NCI-H2227 (cell line): ENCODE results near the gene TRIM65.
"Not testable (repeated sequence)": the region's sequence is repeated elsewhere in the genome, so short reads cannot be mapped to it uniquely, and the experiment has no call there.

Experiments
- DNase-seq: peaks from one replicate; lab custom pipeline; 2025; ENCODE audit not compliant: unreplicated experiment; lab: John Stamatoyannopoulos, UW

TRIM65 gene

DNA sequence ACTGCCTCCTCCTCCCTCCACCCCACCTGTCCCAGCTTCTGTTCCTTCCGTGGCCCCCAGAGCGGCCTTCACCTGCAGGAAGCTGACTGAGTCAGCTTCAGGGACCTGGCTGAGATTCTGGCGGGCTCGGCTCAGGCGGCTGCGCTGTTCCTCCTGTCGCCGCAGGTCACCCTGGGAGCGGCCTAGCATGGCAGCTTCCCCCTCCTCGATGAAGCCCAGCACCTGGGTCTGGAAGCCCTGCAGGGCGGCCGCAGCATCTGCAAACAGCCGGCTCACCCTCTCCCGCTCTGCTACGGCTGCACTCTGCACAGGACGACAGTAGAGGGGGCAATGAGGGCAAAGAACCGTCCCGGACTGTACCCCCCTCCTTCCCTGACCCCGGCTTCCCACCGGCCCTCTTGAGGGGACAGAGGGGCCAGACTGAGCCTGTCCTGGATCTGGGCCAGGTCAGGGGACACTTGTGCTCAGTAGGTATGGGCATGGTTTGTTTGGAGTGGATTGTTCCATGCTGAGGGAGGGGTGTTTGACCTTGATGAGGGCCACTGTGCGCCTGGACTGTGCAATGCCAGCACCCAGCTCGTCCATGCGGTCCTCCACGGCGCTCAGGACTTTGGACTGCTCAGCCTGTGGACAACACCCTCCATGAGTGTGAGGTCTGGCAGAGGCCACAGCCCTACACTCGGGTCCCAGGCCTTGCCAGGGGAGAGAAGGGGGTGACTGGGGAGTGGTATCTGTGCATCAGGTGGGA is 20.4 kb downstream of the TRIM65 start:
- DNase-seq = no peak

- DNase-seq = no peak
These were observed 20.9 kb downstream of the TRIM65 start for GRCh38 chr17:75875940-75876189.

DNA sequence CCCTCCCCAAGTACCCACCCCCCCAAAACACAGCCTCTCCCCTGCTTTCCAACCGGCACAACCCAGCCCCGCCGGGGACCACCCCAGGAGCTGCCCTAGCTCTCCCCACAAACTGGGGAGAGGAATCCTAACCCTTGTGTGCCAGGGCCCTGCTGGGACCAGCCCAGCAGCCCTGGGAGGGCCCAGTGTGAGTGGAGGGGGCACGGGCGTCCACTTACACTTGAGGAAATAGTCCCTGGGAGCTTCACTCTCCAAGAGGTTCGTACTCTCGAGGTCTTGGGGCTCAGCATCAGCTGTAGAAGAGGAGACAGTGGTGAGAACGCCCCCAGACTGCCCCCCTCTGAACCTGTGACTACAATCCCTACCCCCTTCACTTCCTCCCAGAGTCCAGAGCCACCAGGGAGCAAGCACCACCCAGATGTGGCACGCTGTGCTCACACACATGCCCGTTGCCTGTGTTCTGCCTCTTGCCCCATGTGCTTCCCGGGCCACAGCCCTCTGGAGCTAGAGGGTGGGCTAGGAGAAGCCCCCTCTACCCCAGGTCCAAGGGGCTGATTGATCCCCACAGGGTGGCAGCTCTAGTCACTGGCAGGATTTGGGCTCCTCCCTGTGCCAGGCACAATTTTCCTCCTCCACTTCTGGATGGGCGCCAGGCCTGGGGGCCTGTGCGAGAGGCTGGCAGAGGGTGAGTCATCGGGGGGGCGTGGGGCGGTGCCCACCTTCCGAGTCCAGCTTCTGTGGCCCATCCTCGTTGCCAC is 21.4 kb downstream of the TRIM65 start:
- DNase-seq = no peak

DNA sequence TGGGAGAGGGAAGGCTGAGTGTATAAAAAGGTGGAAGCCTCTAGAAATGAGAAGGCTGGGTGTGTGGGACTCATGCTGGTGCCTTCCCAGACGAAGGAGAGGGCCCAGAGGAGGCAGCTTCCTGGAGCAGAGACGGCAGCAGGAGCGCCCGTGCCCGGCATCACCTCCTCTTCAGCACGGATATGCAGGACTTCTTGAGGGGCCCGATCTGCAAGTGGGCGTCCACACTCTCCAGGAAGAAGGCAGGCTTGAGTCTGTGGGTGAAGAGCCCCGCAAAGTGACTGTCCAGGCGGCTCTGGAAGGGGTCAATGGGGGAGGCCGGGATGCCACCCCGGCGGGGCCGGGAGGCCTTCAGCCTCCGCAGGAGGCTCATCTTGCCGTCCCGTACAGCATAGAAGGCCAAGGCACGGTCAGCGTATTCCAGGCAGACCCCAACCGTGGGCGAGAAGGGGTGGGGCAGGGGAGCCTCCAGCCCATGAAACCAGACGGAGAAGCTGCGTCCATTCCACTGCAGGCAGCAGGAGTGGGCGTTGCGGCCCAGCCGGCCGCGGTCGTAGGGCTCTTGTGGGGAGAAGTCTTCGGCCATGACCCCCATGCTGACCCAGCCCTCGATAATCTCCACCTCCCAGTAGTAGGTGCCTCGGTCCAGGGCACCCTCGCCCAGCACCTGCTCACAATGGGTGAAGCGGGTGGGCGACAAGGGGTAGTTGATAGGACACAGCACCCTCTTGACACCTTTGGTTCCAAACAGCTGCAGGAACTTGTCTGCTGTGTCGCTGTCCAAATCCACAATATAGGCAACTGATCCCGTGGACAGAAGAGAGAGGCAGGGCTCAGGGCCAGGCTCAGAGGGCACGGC is 22.2 kb downstream of the TRIM65 start:
- DNase-seq = no peak

- DNase-seq = no peak
These were observed 23.0 kb downstream of the TRIM65 start for GRCh38 chr17:75873587-75874322.

DNA sequence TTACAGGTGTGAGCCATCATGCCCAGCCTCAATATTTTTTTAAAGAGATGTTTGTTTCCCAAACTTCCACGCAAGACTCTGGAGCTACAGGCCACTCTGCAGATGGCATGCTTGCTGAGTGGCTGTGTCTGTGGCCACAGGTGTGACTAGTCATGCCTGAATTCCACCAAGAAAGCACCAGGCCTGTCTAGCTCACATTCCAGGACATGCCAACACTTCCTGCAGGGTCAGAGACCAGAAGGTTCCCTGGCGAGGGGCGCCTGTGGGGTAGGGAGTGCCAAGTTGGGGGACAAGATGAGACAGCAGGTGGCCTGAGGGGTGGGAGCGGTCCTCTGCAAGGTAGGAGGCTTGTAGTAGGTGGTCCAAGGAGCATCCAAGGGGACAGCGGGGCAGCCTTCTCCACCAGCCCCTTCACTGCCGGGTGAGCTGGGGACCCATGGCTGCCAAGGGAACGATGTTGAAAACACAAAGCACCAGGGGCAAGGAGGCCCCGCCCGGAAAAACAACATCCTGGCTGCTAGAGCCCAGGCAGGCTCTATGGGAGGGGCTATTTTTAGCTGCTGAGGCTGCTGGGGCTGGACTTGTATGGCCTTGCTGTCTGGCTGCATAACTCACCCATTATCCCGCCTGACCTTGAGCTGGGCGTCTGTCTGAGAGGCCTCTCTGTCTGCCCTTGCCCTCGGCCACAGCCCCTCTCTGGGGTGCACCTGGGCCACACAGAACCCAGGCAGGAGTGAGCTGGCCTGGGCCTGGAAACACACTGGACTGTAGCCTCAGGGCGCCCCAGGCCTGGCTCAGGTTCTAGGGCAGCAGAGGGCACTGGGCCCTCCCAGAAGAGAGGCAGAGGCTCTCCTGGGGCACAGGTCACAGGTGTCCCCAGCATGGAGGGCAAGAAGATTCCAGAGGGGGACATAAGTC is 24.1 kb downstream of the TRIM65 start:
- peak; percentile 67 for DNase-seq

- not testable (repeated sequence) for DNase-seq
These were observed 26.5 kb downstream of the TRIM65 start for GRCh38 chr17:75870228-75870627.

- no peak for DNase-seq
These were observed 27.2 kb downstream of the TRIM65 start for GRCh38 chr17:75869282-75870141.

DNA sequence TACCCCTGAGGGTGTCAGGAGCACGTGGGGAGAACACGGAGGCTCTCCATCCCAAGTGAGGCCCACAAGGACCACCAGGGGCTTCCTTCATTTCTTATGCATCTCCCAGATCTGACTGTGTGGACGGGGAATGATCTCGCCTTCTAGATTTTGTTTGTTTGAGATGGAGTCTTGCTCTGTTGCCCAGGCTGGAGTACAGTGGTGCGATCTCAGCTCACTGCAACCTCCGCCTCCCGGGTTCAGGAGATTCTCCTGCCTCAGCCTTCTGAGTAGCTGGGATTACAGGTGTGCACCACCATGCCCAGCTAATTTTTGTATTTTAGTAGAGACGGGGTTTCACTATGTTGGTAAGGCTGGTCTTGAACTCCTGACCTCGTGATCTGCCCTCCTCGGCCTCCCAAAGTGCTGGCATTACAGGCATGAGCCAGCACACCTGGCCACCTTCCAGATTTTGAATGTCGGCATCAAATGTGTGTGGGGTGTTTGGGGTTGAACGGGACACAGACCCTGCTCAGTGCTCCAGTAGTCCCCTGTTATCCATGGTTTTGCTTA is 27.9 kb downstream of the TRIM65 start:
- DNase-seq = not testable (repeated sequence)

DNA sequence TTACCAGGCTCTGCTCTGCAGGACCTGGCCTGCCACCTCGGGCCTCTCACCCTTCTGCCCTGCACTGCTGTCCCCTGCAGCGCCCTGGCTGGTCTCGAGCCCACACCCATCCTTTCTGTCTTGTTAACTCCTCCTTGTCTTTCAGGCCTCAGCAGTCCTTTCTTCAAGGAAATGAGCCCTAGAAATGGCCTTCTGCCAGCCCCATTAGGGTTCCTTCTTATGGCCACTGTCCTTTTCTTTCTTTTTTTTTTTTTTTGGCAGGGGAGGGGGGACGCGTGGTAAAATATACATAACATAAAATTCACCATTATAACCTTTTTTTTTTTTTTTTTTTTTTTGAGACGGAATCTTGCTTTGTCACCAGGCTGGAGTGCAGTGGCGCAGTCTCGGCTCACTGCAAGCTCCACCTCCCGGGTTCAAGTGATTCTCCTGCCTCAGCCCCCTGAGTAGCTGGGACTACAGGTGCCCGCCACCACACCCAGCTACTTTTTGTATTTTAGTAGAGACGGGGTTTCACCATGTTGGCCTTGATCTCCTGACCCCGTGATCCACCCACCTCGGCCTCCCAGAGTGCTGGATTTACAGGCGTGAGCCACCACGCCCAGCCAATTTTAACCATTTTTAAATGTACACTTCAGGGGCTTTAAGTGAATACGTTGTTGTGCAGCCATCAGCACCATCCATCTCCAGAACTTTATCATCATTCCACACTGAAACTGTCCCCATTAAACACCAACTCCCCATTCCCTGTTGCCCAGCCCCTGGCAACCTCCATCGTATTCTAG is 31.2 kb downstream of the TRIM65 start:
- DNase-seq = not testable (repeated sequence)

DNA sequence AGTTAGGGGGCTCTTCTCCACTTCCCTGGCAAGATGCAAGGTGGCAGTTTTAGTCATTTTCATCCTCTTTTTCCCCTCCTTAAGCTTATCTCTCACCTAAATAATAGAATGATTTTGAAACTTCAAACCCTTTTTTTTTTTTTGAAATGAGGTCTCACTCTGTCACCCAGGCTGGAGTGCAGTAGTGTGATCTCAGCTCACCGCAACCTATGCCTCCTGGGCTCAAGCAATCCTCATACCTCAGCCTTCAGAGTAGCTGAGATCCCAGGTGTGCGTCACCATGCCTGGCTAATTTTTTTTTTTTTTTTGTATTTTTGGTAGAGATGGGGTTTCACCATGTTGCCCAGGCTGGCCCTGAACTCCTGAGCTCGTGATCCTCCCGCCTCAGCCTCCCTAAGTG is 31.9 kb downstream of the TRIM65 start:
- not testable (repeated sequence) for DNase-seq

- peak; percentile 44 for DNase-seq
These were observed 32.3 kb downstream of the TRIM65 start for GRCh38 chr17:75864448-75864871.

DNA sequence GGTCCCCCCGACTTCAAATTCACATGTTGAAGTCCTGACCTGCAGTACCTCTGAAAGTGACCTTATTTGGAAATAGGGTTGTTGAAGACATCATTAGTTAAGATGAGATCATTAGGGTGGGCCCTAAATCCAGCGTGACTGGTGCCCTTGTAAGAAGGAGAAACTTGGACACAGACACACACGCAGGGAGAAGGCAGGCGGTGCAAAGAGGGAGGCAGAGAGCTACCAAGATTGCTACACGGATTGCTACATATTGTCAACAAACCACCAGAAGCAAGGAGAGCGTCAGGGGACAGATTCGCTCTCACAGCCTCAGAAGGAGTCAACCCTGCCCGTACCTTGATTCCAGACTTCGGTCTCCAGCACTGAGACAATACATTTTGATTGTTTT is 34.8 kb downstream of the TRIM65 start:
- no peak for DNase-seq

DNA sequence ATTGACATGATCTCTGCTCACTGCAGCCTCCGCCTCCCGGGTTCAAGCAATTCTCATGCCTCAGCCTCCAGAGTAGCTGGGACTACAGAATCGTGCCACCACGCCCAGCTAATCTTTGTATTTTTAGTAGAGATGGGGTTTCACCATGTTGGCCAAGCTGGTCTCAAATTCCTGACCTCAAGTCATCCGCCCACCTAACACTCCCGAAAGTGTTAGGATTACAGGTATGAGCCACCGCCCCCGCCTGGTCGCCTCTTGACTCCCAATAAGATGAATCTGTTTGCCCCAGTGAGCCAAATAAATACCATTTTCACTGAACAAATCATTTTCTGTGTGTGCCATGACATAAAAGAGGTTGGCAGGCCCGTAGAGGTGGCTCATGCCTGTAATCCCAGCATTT is 37.4 kb downstream of the TRIM65 start:
- DNase-seq = not testable (repeated sequence)

DNA sequence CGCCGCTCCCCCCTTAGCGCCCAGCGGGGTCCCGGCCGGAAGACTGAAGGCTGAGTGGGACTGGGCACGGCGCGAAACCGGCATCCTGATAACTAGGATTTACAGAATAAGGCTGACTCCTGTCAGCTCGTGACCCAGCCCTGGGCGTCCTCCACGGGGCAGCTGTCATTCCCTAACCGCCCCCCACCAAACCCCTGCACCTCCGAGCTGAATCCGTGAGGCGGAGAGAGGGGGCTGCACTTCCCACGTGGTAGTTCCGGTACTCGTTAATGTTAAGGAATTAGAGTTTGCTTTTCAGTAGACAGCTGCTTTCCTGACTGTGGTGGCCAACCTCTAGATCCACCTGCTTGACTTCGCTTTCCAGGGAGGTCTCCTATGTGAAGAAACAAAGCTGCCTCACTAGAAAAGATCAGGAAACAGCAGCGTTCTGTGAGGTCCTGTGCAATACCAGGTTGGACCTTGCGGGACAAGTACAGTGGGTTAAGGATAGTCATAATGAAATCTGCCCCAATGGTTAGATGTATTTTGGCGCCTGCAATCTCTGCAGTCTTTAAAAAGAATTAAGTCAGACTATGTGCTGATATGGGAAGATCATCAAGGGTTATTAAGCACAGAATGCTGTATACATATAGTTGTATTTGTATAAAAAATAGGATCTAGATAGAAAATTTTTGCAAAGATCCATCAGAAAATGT is 40.5 kb downstream of the TRIM65 start:
- no peak for DNase-seq

GRCh38 chr17:75855310-75856061 is 41.3 kb downstream of the TRIM65 start, which contains the start of gene WBP2:
Gene WBP2 (minus strand): TSS chr17:75855335. CDS start chr17:75855297, 38 bp downstream.
- peak; percentile 100 for DNase-seq

GRCh38 chr17:75854881-75855309 is 41.9 kb downstream of the TRIM65 start:
- DNase-seq = no peak
